Immature natural killer cell (primary cell): Measurements from ENCODE around the gene DAB1. TPM values are rescaled to one million over a fixed set of nuclear protein-coding genes. Genes with fewer than 3 reads are reported as not detected.
"Not testable (repeated sequence)": the region's sequence is repeated elsewhere in the genome, so short reads cannot be mapped to it uniquely, and the experiment has no call there.

Source experiments
- DNase-seq, 3 donors: peaks; one replicate each; pipeline ENCODE4 v3.0.0; 2022; ENCODE audit warnings: mixed read lengths in 1 of 3
- H3K27ac Mint-ChIP-seq, 6 donors: one replicate each; pipeline ENCODE4 v1.8.0; 2020; ENCODE audit warnings: mixed read lengths in 6 of 6, mild to moderate bottlenecking in 5 of 6, inconsistent platforms in 4 of 6, moderate library complexity in 3 of 6
- H3K27me3 Mint-ChIP-seq, 3 donors: one replicate each; pipeline ENCODE4 v1.8.0; 2020 to 2021; ENCODE audit warnings: low read depth in 3 of 3, mild to moderate bottlenecking in 3 of 3, mixed read lengths in 3 of 3, moderate library complexity in 3 of 3, inconsistent platforms in 1 of 3
- H3K36me3 Mint-ChIP-seq, 3 donors: one replicate each; pipeline ENCODE4 v1.8.0; 2020; ENCODE audit warnings: mixed read lengths in 3 of 3, inconsistent platforms in 2 of 3, mild to moderate bottlenecking in 2 of 3
- H3K4me1 Mint-ChIP-seq, 2 donors: one replicate each; pipeline ENCODE4 v1.8.0; 2020; ENCODE audit warnings: inconsistent platforms in 2 of 2, mild to moderate bottlenecking in 2 of 2, mixed read lengths in 2 of 2, moderate library complexity in 1 of 2
- H3K4me3 Mint-ChIP-seq, 5 donors: one replicate each; pipeline ENCODE4 v1.8.0; 2020; ENCODE audit warnings: mild to moderate bottlenecking in 5 of 5, mixed read lengths in 5 of 5, inconsistent platforms in 3 of 5, moderate library complexity in 3 of 5
- H3K9me3 Mint-ChIP-seq, 6 donors: one replicate each; pipeline ENCODE4 v1.8.0; 2020; ENCODE audit warnings: mild to moderate bottlenecking in 6 of 6, mixed read lengths in 6 of 6, inconsistent platforms in 4 of 6, moderate library complexity in 3 of 6
- polyA plus RNA-seq, 3 donors: library from polyadenylated mRNA; unstranded; fragments of 300-500 nt; fragmentation: Illumina TruSeq; gene quantifications; one replicate each; pipeline ENCODE4 v1.2.3, GENCODE V29; 2021

Gene DAB1
- polyA plus RNA-seq, 3 donors from 2014 or later = 0.88 TPM; not detected in 2

GRCh38 chr1:57222801-57223200 lies 201.1 kb downstream of the DAB1 start:
- Mint-ChIP-seq H3K36me3 (no peaks in the 10 kb centered on the region), H3K27me3 (peaks cover 0 to 5% (median 3%) of the 10 kb centered on the region in 3 donors), H3K4me1 (no peaks in the 10 kb centered on the region), H3K4me3 (no peak overlapping the region), H3K9me3 (peaks cover 0 to 8% (median 0%) of the 10 kb centered on the region in 6 donors), H3K27ac (no peak overlapping the region)
- DNase-seq = no peak

- H3K4me3 Mint-ChIP-seq = no peak overlapping the region
- peaks cover 0 to 3% (median 3%) of the 10 kb centered on the region in 3 donors for H3K27me3 Mint-ChIP-seq
- H3K9me3 Mint-ChIP-seq = peaks cover 0 to 6% (median 0%) of the 10 kb centered on the region in 6 donors
- no peaks in the 10 kb centered on the region for H3K36me3 Mint-ChIP-seq
- no peaks in the 10 kb centered on the region for H3K4me1 Mint-ChIP-seq
- DNase-seq = no peak
- H3K27ac Mint-ChIP-seq = no peak overlapping the region
These were observed 201.6 kb downstream of the DAB1 start for GRCh38 chr1:57222307-57222706.

GRCh38 chr1:57220905-57221304 lies 203.0 kb downstream of the DAB1 start:
- H3K36me3 Mint-ChIP-seq, H3K4me1 Mint-ChIP-seq, DNase-seq, H3K9me3 Mint-ChIP-seq, H3K4me3 Mint-ChIP-seq, H3K27me3 Mint-ChIP-seq, H3K27ac Mint-ChIP-seq: not testable (repeated sequence)

GRCh38 chr1:57218487-57219079 lies 205.3 kb downstream of the DAB1 start:
- DNase-seq = no peak
- peaks cover 0 to 5% (median 0%) of the 10 kb centered on the region in 6 donors for H3K9me3 Mint-ChIP-seq
- no peak overlapping the region for H3K27ac Mint-ChIP-seq
- no peak overlapping the region for H3K4me3 Mint-ChIP-seq
- H3K36me3 Mint-ChIP-seq = no peaks in the 10 kb centered on the region
- peaks cover 0 to 3% (median 1%) of the 10 kb centered on the region in 3 donors for H3K27me3 Mint-ChIP-seq
- no peaks in the 10 kb centered on the region for H3K4me1 Mint-ChIP-seq

- Mint-ChIP-seq H3K36me3 (no peaks in the 10 kb centered on the region), H3K4me1 (no peaks in the 10 kb centered on the region), H3K4me3 (no peak overlapping the region), H3K27me3 (peaks cover 0 to 2% (median 1%) of the 10 kb centered on the region in 3 donors), H3K27ac (no peak overlapping the region), H3K9me3 (peaks cover 0 to 5% (median 0%) of the 10 kb centered on the region in 6 donors)
- DNase-seq = no peak
These were observed 206.0 kb downstream of the DAB1 start for GRCh38 chr1:57217905-57218304.

GRCh38 chr1:57214951-57215575 lies 208.8 kb downstream of the DAB1 start:
- no peak for DNase-seq
- H3K4me3 Mint-ChIP-seq = no peak overlapping the region
- H3K9me3 Mint-ChIP-seq = peaks cover 0 to 3% (median 0%) of the 10 kb centered on the region in 6 donors
- no peaks in the 10 kb centered on the region for H3K4me1 Mint-ChIP-seq
- H3K27me3 Mint-ChIP-seq = peaks cover 0 to 4% (median 1%) of the 10 kb centered on the region in 3 donors
- H3K27ac Mint-ChIP-seq = no peak overlapping the region
- H3K36me3 Mint-ChIP-seq = no peaks in the 10 kb centered on the region

- no peak for DNase-seq
- no peak overlapping the region for H3K4me3 Mint-ChIP-seq
- H3K9me3 Mint-ChIP-seq = no peaks in the 10 kb centered on the region
- peaks cover 0 to 5% (median 3%) of the 10 kb centered on the region in 3 donors for H3K27me3 Mint-ChIP-seq
- H3K36me3 Mint-ChIP-seq = no peaks in the 10 kb centered on the region
- H3K4me1 Mint-ChIP-seq = no peaks in the 10 kb centered on the region
- no peak overlapping the region for H3K27ac Mint-ChIP-seq
These were observed 213.0 kb downstream of the DAB1 start for GRCh38 chr1:57210881-57211280.

- no peak for DNase-seq
- Mint-ChIP-seq H3K4me1 (no peaks in the 10 kb centered on the region), H3K9me3 (no peaks in the 10 kb centered on the region), H3K27ac (no peak overlapping the region), H3K4me3 (no peak overlapping the region), H3K36me3 (no peaks in the 10 kb centered on the region), H3K27me3 (peaks cover 0 to 5% (median 3%) of the 10 kb centered on the region in 3 donors)
These were observed 214.4 kb downstream of the DAB1 start for GRCh38 chr1:57209495-57209894.

- no peaks in the 10 kb centered on the region for H3K4me1 Mint-ChIP-seq
- no peak overlapping the region for H3K4me3 Mint-ChIP-seq
- no peaks in the 10 kb centered on the region for H3K36me3 Mint-ChIP-seq
- no peak for DNase-seq
- no peak overlapping the region for H3K27ac Mint-ChIP-seq
- H3K27me3 Mint-ChIP-seq = peaks cover 0 to 5% (median 3%) of the 10 kb centered on the region in 3 donors
- no peaks in the 10 kb centered on the region for H3K9me3 Mint-ChIP-seq
These were observed 215.0 kb downstream of the DAB1 start for GRCh38 chr1:57208741-57209302.

GRCh38 chr1:57206038-57206437 lies 217.8 kb downstream of the DAB1 start:
- Mint-ChIP-seq H3K9me3 (peaks cover 0 to 9% (median 0%) of the 10 kb centered on the region in 6 donors), H3K27ac (no peak overlapping the region), H3K4me1 (no peaks in the 10 kb centered on the region), H3K4me3 (no peak overlapping the region), H3K36me3 (no peaks in the 10 kb centered on the region), H3K27me3 (peaks cover 0 to 4% (median 3%) of the 10 kb centered on the region in 3 donors)
- DNase-seq = no peak

GRCh38 chr1:57204942-57205787 lies 218.7 kb downstream of the DAB1 start:
- Mint-ChIP-seq H3K36me3 (no peaks in the 10 kb centered on the region), H3K4me1 (no peaks in the 10 kb centered on the region), H3K9me3 (peaks cover 0 to 9% (median 0%) of the 10 kb centered on the region in 6 donors), H3K4me3 (no peak overlapping the region), H3K27ac (no peak overlapping the region), H3K27me3 (peaks cover 0 to 4% (median 3%) of the 10 kb centered on the region in 3 donors)
- no peak for DNase-seq

- H3K9me3 Mint-ChIP-seq = peaks cover 0 to 9% (median 0%) of the 10 kb centered on the region in 6 donors
- DNase-seq = no peak
- no peak overlapping the region for H3K27ac Mint-ChIP-seq
- H3K27me3 Mint-ChIP-seq = peaks cover 0 to 4% (median 3%) of the 10 kb centered on the region in 3 donors
- no peaks in the 10 kb centered on the region for H3K36me3 Mint-ChIP-seq
- H3K4me3 Mint-ChIP-seq = no peak overlapping the region
- no peaks in the 10 kb centered on the region for H3K4me1 Mint-ChIP-seq
These were observed 219.8 kb downstream of the DAB1 start for GRCh38 chr1:57204091-57204490.

- H3K36me3 Mint-ChIP-seq = no peaks in the 10 kb centered on the region
- H3K4me1 Mint-ChIP-seq = no peaks in the 10 kb centered on the region
- no peak for DNase-seq
- peaks cover 0 to 3% (median 3%) of the 10 kb centered on the region in 3 donors for H3K27me3 Mint-ChIP-seq
- H3K4me3 Mint-ChIP-seq = no peak overlapping the region
- H3K27ac Mint-ChIP-seq = no peak overlapping the region
- peaks cover 0 to 9% (median 0%) of the 10 kb centered on the region in 6 donors for H3K9me3 Mint-ChIP-seq
These were observed 221.6 kb downstream of the DAB1 start for GRCh38 chr1:57202241-57202640.

GRCh38 chr1:57198912-57199311 lies 224.9 kb downstream of the DAB1 start:
- DNase-seq = no peak
- H3K36me3 Mint-ChIP-seq = no peaks in the 10 kb centered on the region
- H3K4me1 Mint-ChIP-seq = no peaks in the 10 kb centered on the region
- H3K9me3 Mint-ChIP-seq = peaks cover 0 to 9% (median 0%) of the 10 kb centered on the region in 6 donors
- no peak overlapping the region for H3K27ac Mint-ChIP-seq
- H3K27me3 Mint-ChIP-seq = peaks cover 0 to 3% (median 3%) of the 10 kb centered on the region in 3 donors
- H3K4me3 Mint-ChIP-seq = no peak overlapping the region
